Measurements from ENCODE around the gene RELL1.
A peak's percentile ranks its signal among the peaks of the same experiment; 100 is the strongest.

RELL1 gene

GRCh38 chr4:37664696-37665095 is 21.5 kb downstream of the RELL1 start:
- no peak for DNase-seq

- no peak for DNase-seq
These were observed 22.6 kb downstream of the RELL1 start for GRCh38 chr4:37663552-37663951.

GRCh38 chr4:37662861-37663390 is 23.2 kb downstream of the RELL1 start:
- DNase-seq: no peak

- no peak for DNase-seq
These were observed 23.9 kb downstream of the RELL1 start for GRCh38 chr4:37662251-37662650.

GRCh38 chr4:37661772-37662171 is 24.4 kb downstream of the RELL1 start:
- no peak for DNase-seq

- DNase-seq: no peak
These were observed 26.5 kb downstream of the RELL1 start for GRCh38 chr4:37659696-37660095.

- DNase-seq: no peak
These were observed 29.5 kb downstream of the RELL1 start for GRCh38 chr4:37656649-37657048.

GRCh38 chr4:37653601-37654000 is 32.6 kb downstream of the RELL1 start:
- no peak for DNase-seq

- no peak for DNase-seq
These were observed 33.2 kb downstream of the RELL1 start for GRCh38 chr4:37652747-37653527.

- DNase-seq: no peak
These were observed 34.3 kb downstream of the RELL1 start for GRCh38 chr4:37651781-37652377.

GRCh38 chr4:37650481-37650880 is 35.7 kb downstream of the RELL1 start:
- DNase-seq: no peak

GRCh38 chr4:37649268-37649667 is 36.9 kb downstream of the RELL1 start:
- no peak for DNase-seq

GRCh38 chr4:37648084-37648817 is 37.9 kb downstream of the RELL1 start:
- no peak for DNase-seq

GRCh38 chr4:37646247-37646646 is 39.9 kb downstream of the RELL1 start:
- no peak for DNase-seq

- DNase-seq: no peak
These were observed 40.4 kb downstream of the RELL1 start for GRCh38 chr4:37645736-37646135.

- DNase-seq: peak; percentile 0
These were observed 41.2 kb downstream of the RELL1 start for GRCh38 chr4:37644962-37645361.

GRCh38 chr4:37641886-37642849 is 44.0 kb downstream of the RELL1 start:
- DNase-seq: no peak

- no peak for DNase-seq
These were observed 44.8 kb downstream of the RELL1 start for GRCh38 chr4:37641352-37641751.

GRCh38 chr4:37639551-37640285 is 46.5 kb downstream of the RELL1 start:
- peak; percentile 73 for DNase-seq

GRCh38 chr4:37635155-37635554 is 51.0 kb downstream of the RELL1 start:
- no peak for DNase-seq

- DNase-seq: no peak
These were observed 52.0 kb downstream of the RELL1 start for GRCh38 chr4:37634180-37634579.

- DNase-seq: no peak
These were observed 53.3 kb downstream of the RELL1 start for GRCh38 chr4:37632836-37633235.
